ENCODE results near the gene UCHL3.
"Not testable (repeated sequence)": the region's sequence is repeated elsewhere in the genome, so short reads cannot be mapped to it uniquely, and the experiment has no call there.

Gene UCHL3

DNA sequence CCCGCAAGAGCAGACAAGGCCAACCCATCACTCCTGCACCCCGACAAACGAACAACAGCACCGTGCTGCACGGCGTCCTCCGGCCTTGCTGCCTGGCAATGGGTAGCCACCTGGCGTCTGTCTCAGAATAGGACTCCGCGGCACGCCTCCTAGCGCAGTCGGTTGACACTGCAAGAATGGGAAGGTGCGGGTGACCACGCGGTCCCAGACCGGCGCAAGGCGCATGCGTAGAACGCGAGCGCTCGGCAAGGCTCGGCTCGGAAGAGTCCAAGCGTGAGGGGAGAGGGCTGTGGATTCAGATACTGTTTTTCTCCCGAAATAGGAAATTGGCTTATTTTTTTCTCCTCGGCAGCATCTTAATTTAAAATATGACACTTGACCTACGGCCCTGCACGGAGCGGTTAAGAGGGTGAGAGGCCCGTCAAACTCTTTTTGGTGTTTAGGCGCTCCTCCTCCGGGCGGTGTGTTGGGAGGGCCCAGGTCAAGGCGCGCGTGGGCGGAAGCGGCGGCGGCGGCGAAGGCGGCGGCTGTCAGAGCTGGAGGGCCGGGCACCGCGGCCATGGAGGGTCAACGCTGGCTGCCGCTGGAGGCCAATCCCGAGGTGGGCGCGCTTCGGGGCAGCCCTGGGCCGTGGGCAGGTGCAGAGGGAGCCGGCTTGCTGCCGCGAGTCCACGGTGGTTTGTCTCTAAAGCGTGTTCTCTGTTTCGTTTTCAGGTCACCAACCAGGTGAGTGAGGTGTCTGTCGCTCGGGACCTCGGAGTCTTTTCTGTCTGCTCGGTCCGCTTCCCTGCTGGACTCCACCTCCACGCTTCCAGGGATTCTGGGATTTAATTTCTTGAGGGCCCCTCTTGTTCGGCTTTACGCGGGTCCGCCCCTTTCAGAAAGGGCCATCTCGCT lies at the start of gene UCHL3:
UCHL3 (plus strand) TSS at position 530 of the 897 bp plus-strand sequence; CDS start at position 560, 30 bp downstream.
- DNase-seq (ENCODE audit: low read depth in 2 of 2) = peak; percentile 84 to 88

DNA sequence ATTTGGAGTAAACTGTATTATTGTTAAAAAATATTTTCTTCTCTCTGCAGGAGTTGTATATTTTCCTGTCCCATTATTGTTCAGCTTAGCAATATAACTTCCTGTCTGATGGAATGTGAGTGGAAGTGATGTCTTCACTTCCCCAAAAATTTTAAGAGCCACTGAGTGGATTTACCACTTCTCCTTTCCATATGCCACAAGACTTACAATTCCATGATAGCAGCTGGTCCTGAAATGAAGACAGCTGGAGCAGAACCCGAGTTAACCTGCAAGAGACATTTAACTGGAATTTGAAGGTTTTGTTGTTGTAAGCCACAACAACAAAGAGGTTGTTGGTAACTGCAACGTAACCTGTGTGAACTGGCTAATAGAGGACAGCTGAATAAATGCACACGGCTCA lies 44.3 kb upstream of the UCHL3 start:
- no peak for DNase-seq (ENCODE audit: low read depth in 2 of 2)

DNA sequence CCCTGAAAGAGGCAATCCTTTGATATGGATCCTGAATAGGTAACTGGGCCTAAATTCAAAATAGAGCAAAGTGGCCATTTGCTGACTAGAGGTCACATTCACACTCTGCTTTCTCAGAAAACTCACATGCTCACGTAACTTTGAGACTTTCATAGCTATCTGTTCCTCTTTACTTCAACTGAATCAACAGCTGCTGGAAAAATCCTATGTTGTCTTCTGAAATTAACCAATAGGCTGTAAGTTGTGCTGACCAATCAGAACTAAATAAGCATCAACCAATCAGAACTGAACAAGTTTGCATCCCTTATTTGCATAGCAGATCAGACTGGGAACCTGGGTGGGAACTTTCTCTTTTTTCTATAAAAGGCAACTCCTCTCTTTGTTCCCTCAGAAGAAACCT lies 43.6 kb upstream of the UCHL3 start:
- no peak for DNase-seq (ENCODE audit: low read depth in 2 of 2)

DNA sequence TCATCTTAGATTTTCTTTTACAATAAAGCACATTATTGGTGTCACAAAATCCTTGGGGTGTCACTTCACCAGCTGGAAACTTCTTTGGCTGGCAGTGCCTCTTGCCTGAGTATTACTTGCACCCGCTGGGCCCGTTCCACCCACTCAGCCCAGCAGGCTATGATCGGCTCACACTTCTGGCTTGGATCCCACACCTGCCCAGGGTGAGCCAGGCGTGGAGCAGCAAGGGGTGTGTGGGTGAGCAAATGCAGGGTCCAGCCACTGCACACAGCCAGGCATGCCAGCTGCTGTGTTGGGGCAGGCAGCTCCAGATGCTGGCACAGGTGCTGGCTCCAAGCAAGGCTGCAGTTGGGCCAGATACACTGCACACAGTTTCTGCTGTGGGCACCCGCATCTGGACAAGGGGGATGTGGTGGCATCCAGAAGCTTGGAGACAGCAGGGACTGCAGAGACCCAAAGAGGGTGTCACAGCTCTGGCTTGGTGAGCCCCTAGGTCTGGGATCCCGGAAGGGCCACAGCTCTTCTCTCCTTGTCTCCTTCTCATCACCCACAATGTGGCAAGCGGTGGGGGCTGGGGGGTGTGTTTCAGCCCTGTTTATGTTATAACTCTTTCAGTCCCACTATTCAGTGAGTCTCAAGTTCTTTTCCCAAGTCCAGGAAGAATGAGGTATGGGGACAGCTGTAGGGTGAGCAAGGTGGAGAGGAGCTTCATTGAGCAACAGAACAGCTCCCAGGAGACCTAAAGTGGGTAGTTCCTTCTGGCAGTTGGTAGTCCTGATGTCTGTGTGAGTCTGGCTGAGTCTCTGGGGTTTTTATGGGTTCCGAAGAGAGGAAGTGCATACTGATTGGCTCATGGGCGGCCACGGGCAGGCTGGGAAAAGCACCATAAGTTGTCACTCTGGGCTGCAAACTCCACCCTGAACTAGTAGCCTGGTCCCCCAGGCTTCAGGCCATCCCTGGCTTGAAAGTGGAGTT lies 42.3 kb upstream of the UCHL3 start:
- DNase-seq (ENCODE audit: low read depth in 2 of 2) = no peak

DNA sequence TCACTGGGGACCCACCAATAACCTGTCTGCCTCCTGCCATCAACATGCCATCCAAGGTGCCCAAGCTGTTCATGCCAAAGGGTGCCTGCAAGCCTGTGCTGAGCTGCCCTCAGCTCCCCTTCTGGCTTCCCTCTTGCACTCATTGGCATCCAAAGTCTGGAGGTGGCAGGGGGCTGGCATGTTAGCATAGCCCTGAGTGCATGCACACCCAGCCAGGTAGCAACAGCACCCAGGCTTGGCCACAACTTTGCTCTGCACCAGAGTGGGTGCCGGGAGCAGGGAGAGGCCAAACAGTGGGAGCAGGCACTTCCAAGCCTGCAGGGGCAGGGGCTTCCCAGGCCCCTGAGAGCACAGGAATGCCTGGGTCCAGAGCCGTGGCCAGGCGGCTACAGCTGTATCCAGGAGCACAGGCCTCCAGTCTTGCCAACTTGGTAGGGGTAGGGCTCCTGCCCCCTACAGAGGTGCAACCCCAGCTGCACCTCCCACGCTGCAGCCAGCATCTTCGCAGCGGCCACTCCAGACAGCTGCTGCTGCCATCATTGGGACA lies 41.5 kb upstream of the UCHL3 start:
- no peak for DNase-seq (ENCODE audit: low read depth in 2 of 2)

DNA sequence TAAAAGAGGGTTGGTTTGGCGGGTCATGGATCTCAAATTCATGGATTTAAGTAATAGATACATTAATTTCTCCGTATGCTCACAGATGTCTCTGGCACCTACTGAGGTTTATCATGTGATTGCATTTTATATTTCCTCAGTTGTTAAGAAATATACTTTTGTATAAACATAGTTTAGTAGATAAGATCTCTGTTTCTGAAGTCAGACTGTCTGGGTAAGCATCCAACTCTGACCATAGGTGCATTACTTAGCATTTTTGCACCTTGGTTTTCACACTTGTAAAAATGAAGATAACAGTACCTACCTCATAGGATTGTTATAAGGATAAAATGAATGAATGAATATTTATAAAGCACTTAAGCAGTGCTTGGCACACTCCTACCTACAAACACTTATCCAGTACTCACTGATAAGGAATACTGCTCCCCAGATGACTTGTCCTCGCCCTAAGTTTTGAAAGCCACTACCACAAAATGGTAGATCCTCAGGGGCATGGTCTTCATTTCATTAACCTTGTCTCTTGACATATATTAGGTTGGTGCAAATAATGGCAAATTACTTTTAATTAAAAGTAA lies 38.5 kb upstream of the UCHL3 start:
- DNase-seq (ENCODE audit: low read depth in 2 of 2) = no peak

DNA sequence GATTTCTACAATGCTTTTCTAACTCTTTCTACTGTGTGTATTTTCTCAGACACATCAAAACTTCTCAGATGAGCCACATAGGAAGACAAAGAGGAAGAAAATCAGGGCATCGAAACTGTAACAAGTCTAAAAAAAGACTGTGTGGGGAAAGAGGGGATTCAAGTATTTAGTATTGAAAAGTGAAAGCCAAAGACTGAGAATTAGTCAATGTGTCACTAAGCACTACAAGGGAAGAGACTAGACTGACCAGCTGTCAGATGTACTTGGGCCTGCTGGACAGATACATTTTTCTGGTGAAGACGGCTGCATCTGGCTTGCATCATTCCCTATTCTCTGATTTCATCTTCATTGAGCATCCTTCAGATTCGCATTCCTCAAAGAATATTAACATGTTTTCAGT lies 37.3 kb upstream of the UCHL3 start:
- DNase-seq (ENCODE audit: low read depth in 2 of 2) = no peak

DNA sequence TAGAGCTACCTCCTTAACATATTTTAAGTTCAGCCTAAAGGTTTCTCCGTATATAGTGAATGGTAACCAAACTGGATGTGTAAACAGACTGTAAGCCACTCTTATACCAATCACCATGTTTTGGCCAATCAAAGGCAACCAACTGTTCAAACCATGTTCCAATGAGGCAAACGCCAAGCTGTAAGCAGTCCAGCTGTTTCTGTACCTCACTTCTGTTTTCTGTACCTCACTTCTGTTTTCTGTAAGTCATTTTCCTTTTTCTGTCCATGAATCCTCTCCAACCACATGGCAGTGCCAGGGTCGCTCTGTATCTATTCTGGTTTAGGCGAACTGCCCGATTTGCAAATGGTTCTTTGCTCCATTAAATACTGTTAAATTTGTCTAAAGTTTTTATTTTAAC lies 36.3 kb upstream of the UCHL3 start:
- DNase-seq (ENCODE audit: low read depth in 2 of 2) = no peak

DNA sequence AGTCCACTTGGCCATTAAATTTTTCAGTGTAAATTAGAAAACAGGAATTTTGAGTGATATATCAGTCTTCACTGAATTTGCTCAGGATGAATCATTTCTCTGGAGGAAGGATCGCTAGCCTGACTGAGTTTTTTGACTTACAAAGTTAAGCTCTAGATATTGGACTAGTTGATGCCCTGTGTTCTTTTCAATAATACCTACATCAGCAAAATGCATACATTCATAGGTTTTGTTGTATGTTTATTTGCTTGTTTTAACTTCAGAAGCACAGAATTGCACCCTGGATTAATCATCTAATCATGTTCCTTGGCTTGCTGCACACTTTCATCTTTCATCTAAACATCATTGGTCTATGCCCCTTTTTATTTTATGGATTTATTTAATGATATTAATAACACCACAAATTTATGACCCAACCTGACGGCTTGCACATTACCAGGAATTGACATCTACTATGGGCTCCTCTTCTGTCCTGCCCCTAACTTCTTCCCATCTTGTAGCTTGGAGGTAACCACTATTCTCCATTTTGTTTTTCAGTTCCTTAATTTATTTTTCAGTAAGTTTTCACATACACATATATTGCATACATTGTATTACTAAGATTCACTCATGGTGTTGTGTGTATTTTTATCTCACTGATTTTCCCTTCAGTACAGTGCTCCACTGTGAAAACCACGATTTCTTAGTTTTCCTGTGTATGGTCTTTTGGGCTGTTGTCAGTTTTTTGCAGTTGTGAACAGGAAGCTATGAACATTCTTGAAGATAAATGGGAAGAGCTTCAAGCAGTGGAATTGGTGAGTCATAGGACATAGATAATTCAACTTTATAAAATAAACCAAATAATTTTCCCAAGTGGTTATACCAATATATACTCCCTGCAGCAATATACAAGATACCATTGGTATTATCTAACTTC lies 35.3 kb upstream of the UCHL3 start:
- peak in 1 of 2 experiments; percentile 22 for DNase-seq (ENCODE audit: low read depth in 2 of 2)

DNA sequence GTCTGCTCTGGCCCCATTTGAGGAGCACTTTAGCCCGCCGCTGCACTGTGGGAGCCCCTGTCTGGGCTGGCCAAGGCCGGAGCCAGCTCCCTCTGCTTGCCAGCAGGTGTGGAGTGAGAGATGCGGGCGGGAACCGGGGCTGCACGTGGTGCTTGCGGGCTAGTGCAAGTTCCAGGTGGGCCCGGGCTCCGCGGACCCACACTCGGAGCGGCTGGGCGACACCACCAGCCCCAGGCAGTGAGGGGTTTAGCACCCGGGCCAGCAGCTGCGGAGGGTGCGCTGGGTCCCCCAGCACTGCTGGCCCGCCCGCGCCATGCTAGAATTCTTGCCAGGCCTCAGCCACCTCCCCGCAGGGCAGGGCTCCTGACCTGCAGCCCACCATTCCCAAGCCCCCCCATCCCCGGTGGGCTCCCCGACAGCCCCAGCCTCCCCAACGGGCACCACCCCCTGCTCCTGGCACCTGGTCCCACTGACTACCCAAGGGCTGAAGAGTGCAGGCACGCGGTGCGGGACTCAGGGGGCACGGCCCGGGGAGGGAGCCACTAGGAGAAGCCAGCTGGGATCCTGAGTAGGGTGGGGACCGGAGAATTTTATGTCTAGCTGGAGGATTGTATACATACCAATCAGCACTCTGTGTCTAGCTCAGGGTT lies 31.0 kb upstream of the UCHL3 start:
- DNase-seq (ENCODE audit: low read depth in 2 of 2) = no peak

DNA sequence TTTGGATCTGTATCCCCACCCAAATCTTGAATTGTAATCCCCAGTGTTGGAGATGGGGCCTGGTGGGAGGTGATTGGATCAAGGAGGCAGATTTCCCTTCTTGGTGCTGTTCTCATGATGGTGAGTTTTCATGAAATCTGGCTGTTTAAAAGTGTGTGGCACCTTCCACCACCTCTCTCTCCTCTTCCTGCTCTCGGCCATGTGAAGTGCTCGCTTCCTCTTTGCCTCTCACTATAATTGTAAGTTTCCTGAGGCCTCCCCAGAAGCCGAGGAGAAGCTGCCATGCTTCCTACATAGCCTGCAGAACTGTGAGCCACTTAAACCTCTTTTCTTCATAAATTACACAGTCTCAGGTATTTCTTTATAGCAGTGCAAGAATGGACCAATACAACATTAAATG lies 27.6 kb upstream of the UCHL3 start:
- no peak for DNase-seq (ENCODE audit: low read depth in 2 of 2)

DNA sequence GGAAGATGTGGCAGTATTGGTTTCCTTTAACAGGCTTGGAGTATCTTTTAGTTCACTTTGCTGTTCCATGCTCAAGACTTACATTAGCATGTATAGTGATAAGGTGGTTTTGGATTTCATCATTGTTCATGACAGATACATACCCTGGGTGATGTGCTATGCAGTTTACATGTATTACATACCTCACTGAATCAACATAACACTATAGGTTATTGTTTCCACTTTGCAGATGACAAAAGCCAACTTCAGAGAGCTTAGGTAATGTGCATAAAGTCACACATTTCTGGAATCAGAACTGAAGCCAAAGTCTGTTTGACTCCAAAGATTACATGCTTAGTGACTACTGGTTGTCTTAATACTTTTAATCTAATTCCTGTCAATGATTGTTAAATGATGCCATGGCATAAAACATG lies 19.0 kb upstream of the UCHL3 start:
- DNase-seq (ENCODE audit: low read depth in 2 of 2) = no peak

DNA sequence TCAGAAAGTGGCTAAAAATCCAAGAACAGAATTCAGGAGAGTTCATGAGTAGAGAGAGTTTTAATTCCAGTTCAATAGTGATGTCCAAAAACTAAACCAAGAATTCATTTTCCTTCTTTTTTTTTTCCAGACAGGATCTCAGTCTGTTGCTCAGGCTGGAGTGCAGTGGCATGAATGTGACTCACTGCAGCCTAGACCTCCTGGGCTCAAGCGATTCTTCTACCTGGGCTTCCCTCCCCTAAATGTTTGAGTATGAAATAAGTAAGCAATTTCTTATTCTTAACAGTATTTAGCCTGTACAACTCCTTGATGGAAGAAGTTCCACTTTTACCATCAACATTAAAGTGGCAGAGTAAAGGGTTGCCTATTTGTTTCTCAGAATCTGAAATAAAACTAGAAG lies 15.7 kb upstream of the UCHL3 start:
- no peak for DNase-seq (ENCODE audit: low read depth in 2 of 2)

DNA sequence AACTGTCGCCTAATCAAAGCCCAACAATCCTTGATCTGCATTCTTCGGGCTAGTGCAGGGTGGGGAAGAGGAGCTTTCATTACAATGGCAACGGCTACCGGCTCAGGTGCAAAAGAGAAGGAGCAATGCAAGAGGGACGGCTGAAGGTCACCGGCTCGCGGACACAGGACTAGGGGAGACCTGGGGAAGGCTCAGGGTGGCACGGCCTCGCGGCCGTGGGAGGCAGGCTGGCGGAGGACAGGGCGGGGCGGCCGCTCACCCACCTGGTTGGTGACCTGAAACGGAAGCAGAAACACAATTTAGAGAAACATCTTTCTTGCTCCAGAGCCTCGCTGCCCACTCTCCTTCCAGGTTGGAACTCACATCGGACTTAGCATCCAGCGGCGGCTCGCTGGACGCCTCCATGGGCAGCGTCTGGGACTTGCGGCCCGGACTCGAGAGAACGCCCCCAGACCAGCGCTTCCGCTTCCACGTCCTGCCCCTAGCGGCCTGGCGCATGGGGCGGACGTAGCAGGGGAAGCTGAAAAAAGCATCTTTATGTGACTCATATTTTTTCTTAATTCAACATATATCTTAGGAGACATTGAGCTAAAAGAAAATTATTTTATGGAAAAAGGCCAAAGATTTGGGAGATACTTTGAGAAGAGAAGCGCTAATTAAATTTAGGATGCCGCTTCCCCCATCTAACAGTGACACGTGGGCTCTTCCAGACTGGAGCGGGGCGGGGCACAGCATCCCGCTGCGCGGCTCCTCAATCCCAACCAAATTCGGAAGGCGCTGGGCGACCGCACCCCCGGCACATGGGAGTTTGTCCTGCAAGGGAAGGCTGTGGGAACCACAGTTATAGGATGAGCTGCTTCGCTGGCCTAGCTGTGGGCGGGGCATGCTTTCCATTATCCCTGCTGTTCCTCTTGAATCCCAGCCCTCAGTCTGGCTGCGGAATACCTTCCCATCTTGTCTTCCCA lies 11.9 kb upstream of the UCHL3 start, which contains the start of gene COMMD6:
COMMD6 (minus strand) TSS at position 441 of the 965 bp plus-strand sequence; CDS start at position 405, 36 bp downstream.
- DNase-seq (ENCODE audit: low read depth in 2 of 2) = peak; percentile 75

DNA sequence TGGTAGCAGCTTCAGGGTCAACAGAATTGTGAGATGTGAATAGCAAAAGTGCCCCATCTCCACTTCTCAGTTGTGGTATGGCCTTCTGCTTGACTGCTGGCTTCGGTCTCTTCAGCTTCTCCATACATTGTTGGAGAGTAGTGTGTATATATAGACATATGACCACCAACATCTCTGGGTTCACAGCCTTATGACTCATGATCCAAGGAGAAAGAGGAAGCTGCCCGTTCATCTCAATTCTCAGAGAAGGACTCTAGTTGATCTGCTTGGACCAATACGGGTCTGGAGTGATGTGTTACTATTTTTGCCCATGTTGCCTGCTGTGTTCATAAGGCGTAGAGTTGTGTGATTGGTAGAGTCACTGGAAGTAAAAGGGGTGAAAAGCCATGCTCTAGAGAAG lies 8.3 kb upstream of the UCHL3 start:
- DNase-seq (ENCODE audit: low read depth in 2 of 2) = no peak

DNA sequence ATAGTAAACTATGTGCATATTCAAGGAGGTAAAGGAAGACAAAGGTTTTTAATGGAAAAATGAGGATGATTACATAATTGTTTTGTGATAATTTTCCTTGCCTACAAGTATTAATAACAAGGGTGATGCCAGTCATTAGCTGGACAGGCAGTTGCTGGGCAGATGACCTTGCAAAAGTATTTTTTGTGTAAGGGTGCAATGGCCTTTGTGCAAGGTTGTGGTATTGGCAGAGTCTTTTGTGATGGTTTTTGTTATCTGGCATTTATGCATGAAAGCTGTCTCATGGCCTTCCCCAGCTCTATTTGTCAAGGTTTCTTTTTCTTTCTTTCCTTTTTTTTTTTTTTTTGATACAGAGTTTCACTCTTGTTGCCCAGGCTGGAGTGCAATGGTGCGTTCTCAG lies 7.6 kb upstream of the UCHL3 start:
- no peak for DNase-seq (ENCODE audit: low read depth in 2 of 2)

DNA sequence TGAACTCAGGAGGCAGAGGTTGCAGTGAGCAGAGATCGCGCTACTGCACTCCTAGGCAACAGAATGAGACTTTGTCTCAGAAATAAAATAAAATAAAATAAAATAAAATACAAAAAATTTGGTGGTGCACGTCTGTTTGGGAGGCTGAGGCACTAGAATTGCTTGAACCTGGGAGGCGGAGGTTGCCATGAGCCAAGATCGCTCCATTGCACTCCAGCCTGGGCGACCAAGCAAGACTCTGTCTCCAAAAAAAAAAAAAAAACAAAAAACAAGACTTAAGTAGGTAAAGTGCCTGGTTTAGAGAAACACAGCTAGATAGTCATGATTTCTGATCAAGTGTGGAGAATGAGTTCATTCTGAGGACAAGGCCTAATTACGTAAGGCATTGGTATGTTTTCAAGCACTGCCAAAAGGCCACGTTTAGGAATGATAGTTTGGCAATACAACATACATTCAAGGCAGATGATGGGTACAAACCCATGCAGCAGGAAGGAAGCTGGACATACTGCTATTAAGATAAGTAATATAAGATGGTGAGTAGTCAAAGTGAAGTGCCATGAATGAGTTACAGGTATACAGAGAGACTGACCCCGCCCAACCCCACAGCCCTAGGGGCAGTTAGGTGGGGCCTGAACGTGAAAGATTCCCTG lies 4.8 kb upstream of the UCHL3 start:
- peak; percentile 68 to 70 for DNase-seq (ENCODE audit: low read depth in 2 of 2)

DNA sequence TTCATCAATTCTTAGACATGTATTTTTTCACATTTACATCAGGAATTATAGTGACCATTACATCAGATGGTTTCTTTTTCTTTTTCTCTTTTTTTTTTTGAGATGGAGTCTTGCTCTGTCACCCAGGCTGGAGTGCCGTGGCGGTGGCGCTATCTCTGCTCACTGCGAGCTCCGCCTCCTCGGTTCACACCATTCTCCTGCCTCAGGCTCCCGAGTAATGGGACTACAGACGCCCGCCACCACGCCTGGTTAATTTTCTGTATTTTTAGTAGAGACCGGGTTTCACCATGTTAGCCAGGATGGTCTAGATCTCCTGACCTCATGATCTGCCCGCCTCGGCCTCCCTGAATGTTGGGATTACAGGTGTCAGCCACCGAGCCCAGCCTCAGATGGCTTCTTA lies 4.2 kb upstream of the UCHL3 start:
- DNase-seq (ENCODE audit: low read depth in 2 of 2) = not testable (repeated sequence)

All from fibroblast of skin of left biceps (primary cell).